ENCODE data around the gene LRTM2. TPM values are rescaled to one million over a fixed set of nuclear protein-coding genes. Genes with fewer than 3 reads are reported as not detected.

LRTM2 gene
- total RNA-seq, 2 experiments from 2014 or later = not detected

DNA sequence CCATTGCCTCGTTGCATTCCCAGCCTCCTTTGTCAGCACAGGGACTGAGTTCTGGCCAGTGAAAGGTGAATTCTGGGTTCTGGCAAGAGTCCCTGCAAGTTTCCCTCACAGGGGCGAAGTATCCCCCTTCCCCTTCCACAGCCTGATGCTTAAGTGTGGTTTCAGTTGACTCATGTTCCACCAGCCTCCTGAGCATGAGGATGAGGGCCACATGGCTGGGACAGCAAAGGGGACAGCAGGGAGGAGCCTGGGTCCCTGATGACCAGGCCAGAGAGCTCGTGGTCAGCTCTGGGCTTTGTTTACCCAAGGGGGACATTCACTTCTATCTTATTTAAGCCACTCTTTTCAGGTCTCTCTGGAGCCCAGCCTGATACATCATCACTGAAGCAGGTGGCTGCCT is 61.6 kb downstream of the LRTM2 start:
- Histone ChIP-seq H4K20me1 (ENCODE audit: insufficient read depth, low read length) (no peaks in the 10 kb centered on the region), H3K36me3 (ENCODE audit: insufficient read depth, low read length) (no peaks in the 10 kb centered on the region), H3K9me3 (ENCODE audit: low read length) (no peaks in the 10 kb centered on the region), H2AFZ (ENCODE audit: low read length) (no peak overlapping the region), H3K4me2 (ENCODE audit: low read length) (no peak overlapping the region), H3K4me3 (ENCODE audit: low read depth, low read length, poor library complexity, severe bottlenecking) (no peak overlapping the region), H3K4me1 (ENCODE audit: insufficient read depth, low read length, poor library complexity, severe bottlenecking) (no peaks in the 10 kb centered on the region), H3K9me2 (ENCODE audit: insufficient read depth, low read length) (no peaks in the 10 kb centered on the region), H3K79me2 (ENCODE audit: insufficient read depth, low read depth, low read length) (no peaks in the 10 kb centered on the region), H3K27ac (ENCODE audit: low read depth, low read length, poor library complexity, severe bottlenecking) (no peak overlapping the region)
- POLR2A ChIA-PET = no interaction called here
- TF ChIP-seq CTCF (conservative IDR thresholded peaks at IDR 0.05; ENCODE audit: low read length) = no peak
- TF ChIP-seq EZH2phosphoT487 (IDR thresholded peaks at IDR 0.05; ENCODE audit: borderline replicate concordance, low read depth, low read length) = no peak
- DNase-seq (ENCODE audit: low spot score) = no peak
- no TSS peak for BruUV-seq (replicated peaks)
- intact Hi-C loops (cut with micrococcal nuclease; ENCODE audit: unreplicated experiment) = no loop called here
- CTCF ChIA-PET (ENCODE audit: unreplicated experiment) = no interaction called here

GRCh38 chr12:1882405-1882804 is 62.0 kb downstream of the LRTM2 start:
- Histone ChIP-seq H4K20me1 (ENCODE audit: insufficient read depth, low read length) (no peaks in the 10 kb centered on the region), H3K9me3 (ENCODE audit: low read length) (no peaks in the 10 kb centered on the region), H3K9me2 (ENCODE audit: insufficient read depth, low read length) (no peaks in the 10 kb centered on the region), H3K4me1 (ENCODE audit: insufficient read depth, low read length, poor library complexity, severe bottlenecking) (no peaks in the 10 kb centered on the region), H3K4me2 (ENCODE audit: low read length) (no peak overlapping the region), H3K79me2 (ENCODE audit: insufficient read depth, low read depth, low read length) (no peaks in the 10 kb centered on the region), H3K36me3 (ENCODE audit: insufficient read depth, low read length) (no peaks in the 10 kb centered on the region), H2AFZ (ENCODE audit: low read length) (no peak overlapping the region), H3K27ac (ENCODE audit: low read depth, low read length, poor library complexity, severe bottlenecking) (no peak overlapping the region), H3K4me3 (ENCODE audit: low read depth, low read length, poor library complexity, severe bottlenecking) (no peak overlapping the region)
- no peak for DNase-seq (ENCODE audit: low spot score)
- CTCF ChIA-PET (ENCODE audit: unreplicated experiment) = no interaction called here
- BruUV-seq (replicated peaks) = no TSS peak
- intact Hi-C loops (cut with micrococcal nuclease; ENCODE audit: unreplicated experiment) = no loop called here
- TF ChIP-seq CTCF (conservative IDR thresholded peaks at IDR 0.05; ENCODE audit: low read length) = no peak
- no peak for TF ChIP-seq EZH2phosphoT487 (IDR thresholded peaks at IDR 0.05; ENCODE audit: borderline replicate concordance, low read depth, low read length)
- POLR2A ChIA-PET = no interaction called here

GRCh38 chr12:1882850-1883470 is 62.6 kb downstream of the LRTM2 start:
- no peak for TF ChIP-seq EZH2phosphoT487 (IDR thresholded peaks at IDR 0.05; ENCODE audit: borderline replicate concordance, low read depth, low read length)
- TF ChIP-seq CTCF (conservative IDR thresholded peaks at IDR 0.05; ENCODE audit: low read length) = no peak
- POLR2A ChIA-PET = no interaction called here
- Histone ChIP-seq H3K79me2 (ENCODE audit: insufficient read depth, low read depth, low read length) (no peaks in the 10 kb centered on the region), H3K9me3 (ENCODE audit: low read length) (no peaks in the 10 kb centered on the region), H3K36me3 (ENCODE audit: insufficient read depth, low read length) (no peaks in the 10 kb centered on the region), H3K4me1 (ENCODE audit: insufficient read depth, low read length, poor library complexity, severe bottlenecking) (no peaks in the 10 kb centered on the region), H3K4me2 (ENCODE audit: low read length) (no peak overlapping the region), H4K20me1 (ENCODE audit: insufficient read depth, low read length) (no peaks in the 10 kb centered on the region), H3K9me2 (ENCODE audit: insufficient read depth, low read length) (no peaks in the 10 kb centered on the region), H3K4me3 (ENCODE audit: low read depth, low read length, poor library complexity, severe bottlenecking) (no peak overlapping the region), H3K27ac (ENCODE audit: low read depth, low read length, poor library complexity, severe bottlenecking) (no peak overlapping the region), H2AFZ (ENCODE audit: low read length) (no peak overlapping the region)
- DNase-seq (ENCODE audit: low spot score) = no peak
- intact Hi-C loops (cut with micrococcal nuclease; ENCODE audit: unreplicated experiment) = no loop called here
- CTCF ChIA-PET (ENCODE audit: unreplicated experiment) = no interaction called here
- BruUV-seq (replicated peaks) = no TSS peak
